A673 (cell line): ENCODE data around the gene ARPC1B.

Experiments
- EZH2 ChIP-seq: fragments of 200-600 bp; sonication (generic); IDR thresholded peaks from 2 replicates; pipeline ENCODE4 v1.6.1; 2017; ENCODE audit warnings: borderline replicate concordance, low read depth, mild to moderate bottlenecking, mixed read lengths, antibody characterized with exemption, low read length; ENCODE audit not compliant: poor library complexity, severe bottlenecking
- TF ChIP-seq, protein P1 (sequence below): fragments of 300-800, 200-600 bp; sonication (generic); conservative IDR thresholded peaks from 2 replicates; pipeline ENCODE4 v1.5.1; 2017; ENCODE audit warnings: low read depth, mild to moderate bottlenecking, antibody characterized with exemption, low read length, moderate library complexity, mixed read lengths

DNA sequence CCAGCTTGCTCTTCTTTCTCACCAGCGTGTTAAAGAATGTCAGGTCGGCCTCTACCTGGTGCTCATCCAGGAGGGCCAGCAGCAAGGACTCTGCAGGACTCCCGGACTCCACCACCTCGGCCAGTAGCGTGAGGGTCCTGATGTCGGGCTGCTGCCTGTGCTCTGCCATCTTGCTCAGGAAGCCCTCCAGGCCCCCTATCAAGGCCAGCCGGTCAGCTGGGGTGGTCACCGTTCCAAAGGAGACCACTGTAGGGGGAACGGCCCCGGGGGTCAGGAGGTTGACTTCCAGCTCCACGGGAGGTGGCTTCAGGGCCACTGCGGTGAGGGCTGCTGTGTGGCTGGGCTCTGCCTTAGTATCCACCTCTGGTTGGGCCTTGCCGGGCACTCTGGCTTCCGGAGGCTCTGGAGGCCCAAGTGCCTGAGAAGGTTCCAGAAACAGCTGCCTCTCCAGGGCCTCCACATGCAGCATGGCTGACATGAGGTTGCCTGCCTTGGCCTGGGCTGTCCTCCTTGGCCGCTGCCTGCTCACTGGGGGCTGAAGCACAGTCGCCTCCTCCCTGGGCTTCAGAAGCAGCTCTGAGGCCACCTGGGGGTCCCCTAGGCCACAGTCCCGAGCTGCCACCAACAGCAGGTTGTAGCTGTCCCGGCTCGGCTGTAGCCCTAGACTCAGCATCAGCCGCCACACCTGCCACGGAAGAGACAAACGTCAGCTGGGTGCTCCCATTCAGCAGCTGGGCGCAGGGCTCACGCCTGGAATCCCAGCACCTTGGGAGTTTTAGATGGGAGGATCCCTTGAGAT lies 50.6 kb downstream of the ARPC1B start:
- TF ChIP-seq, protein P1, sequence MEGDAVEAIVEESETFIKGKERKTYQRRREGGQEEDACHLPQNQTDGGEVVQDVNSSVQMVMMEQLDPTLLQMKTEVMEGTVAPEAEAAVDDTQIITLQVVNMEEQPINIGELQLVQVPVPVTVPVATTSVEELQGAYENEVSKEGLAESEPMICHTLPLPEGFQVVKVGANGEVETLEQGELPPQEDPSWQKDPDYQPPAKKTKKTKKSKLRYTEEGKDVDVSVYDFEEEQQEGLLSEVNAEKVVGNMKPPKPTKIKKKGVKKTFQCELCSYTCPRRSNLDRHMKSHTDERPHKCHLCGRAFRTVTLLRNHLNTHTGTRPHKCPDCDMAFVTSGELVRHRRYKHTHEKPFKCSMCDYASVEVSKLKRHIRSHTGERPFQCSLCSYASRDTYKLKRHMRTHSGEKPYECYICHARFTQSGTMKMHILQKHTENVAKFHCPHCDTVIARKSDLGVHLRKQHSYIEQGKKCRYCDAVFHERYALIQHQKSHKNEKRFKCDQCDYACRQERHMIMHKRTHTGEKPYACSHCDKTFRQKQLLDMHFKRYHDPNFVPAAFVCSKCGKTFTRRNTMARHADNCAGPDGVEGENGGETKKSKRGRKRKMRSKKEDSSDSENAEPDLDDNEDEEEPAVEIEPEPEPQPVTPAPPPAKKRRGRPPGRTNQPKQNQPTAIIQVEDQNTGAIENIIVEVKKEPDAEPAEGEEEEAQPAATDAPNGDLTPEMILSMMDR = no peak
- TF ChIP-seq EZH2 = no peak
